H1 (cell line): Measurements from ENCODE around the gene CRADD. TPM values are rescaled to one million over a fixed set of nuclear protein-coding genes. Genes with fewer than 3 reads are reported as not detected.

Source experiments
- CTCF ChIA-PET: fragments of 300-600 bp; sonication (Branson Sonifier 250); formaldehyde crosslinking; loops from one replicate; lab custom pipeline; 2021; ENCODE audit not compliant: partially characterized antibody; lab: Charles Lee
- POLR2A ChIA-PET: fragments of 300-600 bp; sonication (Branson Sonifier 250); formaldehyde crosslinking; loops from one replicate; lab custom pipeline; 2021; ENCODE audit warnings: inconsistent platforms; ENCODE audit not compliant: partially characterized antibody; lab: Charles Lee
- DNase-seq, 2 experiments: peaks; one replicate each; pipeline versions ENCODE4 v3.0.0 to v3.0.0-alpha.2; 2010 to 2022; ENCODE audit warnings: low spot score in 2 of 2, low read depth in 1 of 2, mixed read lengths in 1 of 2
- FAIRE-seq: peaks from 2 replicates; lab custom pipeline; 2011; peaks lifted over from hg19 to GRCh38; lab: Jason Lieb, UNC
- H2AFZ ChIP-seq: 2 replicates; pipeline ENCODE4 v1.8.1; 2012; ENCODE audit warnings: low read length, inconsistent platforms
- H2AK5ac ChIP-seq: 2 replicates; pipeline ENCODE4 v1.6.1; 2013; ENCODE audit warnings: low read depth, low read length
- H2BK120ac ChIP-seq: replicated peaks from 2 replicates; pipeline ENCODE3; 2013; ENCODE audit warnings: low read depth, low read length, inconsistent platforms
- H2BK12ac ChIP-seq: 2 replicates; pipeline ENCODE4 v1.6.1; 2013; ENCODE audit warnings: low read depth, low read length
- H2BK15ac ChIP-seq: 2 replicates; pipeline ENCODE4 v1.6.1; 2013; ENCODE audit warnings: low read length
- H2BK20ac ChIP-seq: 2 replicates; pipeline ENCODE4 v1.6.1; 2013; ENCODE audit warnings: low read length
- H2BK5ac ChIP-seq: 2 replicates; pipeline ENCODE4 v1.6.1; 2013; ENCODE audit warnings: low read depth, low read length
- H3K14ac ChIP-seq: 2 replicates; pipeline ENCODE4 v1.6.1; 2013; ENCODE audit warnings: inconsistent platforms; ENCODE audit not compliant: insufficient read length
- H3K18ac ChIP-seq: 2 replicates; pipeline ENCODE4 v1.6.1; 2013; ENCODE audit warnings: low read length; ENCODE audit errors: extremely low read depth
- H3K23ac ChIP-seq: 2 replicates; pipeline ENCODE4 v1.6.1; 2013; ENCODE audit warnings: inconsistent platforms; ENCODE audit not compliant: insufficient read length
- H3K23me2 ChIP-seq: 2 replicates; pipeline ENCODE4 v1.6.1; 2013; ENCODE audit warnings: low read depth, low read length
- H3K27ac ChIP-seq: 2 replicates; pipeline ENCODE4 v1.6.1; 2011; ENCODE audit warnings: low read depth, low read length, inconsistent platforms
- H3K27me3 ChIP-seq, 4 experiments: replicated peaks in 1 of 4; 1 replicate in 1 of 4; 2 replicates in 3 of 4; pipeline versions ENCODE4 v1.6.1 to v1.8.1; 2011 to 2013; ENCODE audit warnings: low read length in 3 of 4, mild to moderate bottlenecking in 3 of 4, inconsistent platforms in 2 of 4, mixed read lengths in 2 of 4, moderate library complexity in 1 of 4; ENCODE audit not compliant: control insufficient read depth in 3 of 4, insufficient read depth in 3 of 4; ENCODE audit errors: extremely low read depth in 1 of 4
- H3K36me3 ChIP-seq, 4 experiments: 2 replicates each; pipeline versions ENCODE4 v1.6.1 to v1.8.1; 2011 to 2013; ENCODE audit warnings: mild to moderate bottlenecking in 4 of 4, low read length in 3 of 4, moderate library complexity in 2 of 4, control low read depth in 1 of 4, inconsistent platforms in 1 of 4; ENCODE audit not compliant: insufficient read depth in 4 of 4, control insufficient read depth in 2 of 4
- H3K4ac ChIP-seq: replicated peaks from 2 replicates; pipeline ENCODE3; 2013; ENCODE audit warnings: low read length, low read depth, mixed read lengths, inconsistent platforms; ENCODE audit not compliant: insufficient read length
- H3K4me1 ChIP-seq, 4 experiments: replicated peaks in 1 of 4; 1 replicate in 1 of 4; 2 replicates in 3 of 4; pipeline versions ENCODE4 v1.6.1 to v1.8.1; 2011 to 2013; ENCODE audit warnings: low read length in 3 of 4, inconsistent platforms in 2 of 4, mixed read lengths in 1 of 4; ENCODE audit not compliant: insufficient read depth in 4 of 4, control insufficient read depth in 3 of 4
- H3K4me2 ChIP-seq, 2 experiments: 2 replicates each; pipeline versions ENCODE4 v1.6.1 to v1.8.1; 2011 to 2013; ENCODE audit warnings: low read depth in 2 of 2, low read length in 2 of 2, control low read depth in 1 of 2, inconsistent platforms in 1 of 2, mild to moderate bottlenecking in 1 of 2; ENCODE audit not compliant: insufficient read depth in 1 of 2
- H3K4me3 ChIP-seq, 4 experiments: fragments of 200-600, 300-600 bp in 1 of 4; sonication (generic), shearing (Covaris generic), sonication (Bioruptor Twin) in 1 of 4; 2 replicates each; pipeline versions ENCODE4 v1.5.1 to v1.8.1; 2011 to 2016; ENCODE audit warnings: low read length in 4 of 4, low read depth in 3 of 4, control low read depth in 2 of 4, inconsistent platforms in 2 of 4, mild to moderate bottlenecking in 2 of 4, mixed read lengths in 1 of 4, moderate library complexity in 1 of 4; ENCODE audit not compliant: insufficient read depth in 2 of 4; ENCODE audit errors: extremely low read depth in 1 of 4
- H3K56ac ChIP-seq: replicated peaks from 2 replicates; pipeline ENCODE3; 2013; ENCODE audit warnings: low read depth, mild to moderate bottlenecking, mixed read lengths, low read length, inconsistent platforms; ENCODE audit not compliant: insufficient read length
- H3K79me1 ChIP-seq: 2 replicates; pipeline ENCODE4 v1.6.1; 2013; ENCODE audit warnings: low read depth, low read length, control low read depth
- H3K79me2 ChIP-seq, 2 experiments: 2 replicates each; pipeline versions ENCODE4 v1.6.1 to v1.8.1; 2012 to 2013; ENCODE audit warnings: low read length in 2 of 2, mild to moderate bottlenecking in 2 of 2, inconsistent platforms in 1 of 2; ENCODE audit not compliant: insufficient read depth in 2 of 2, control insufficient read depth in 1 of 2
- H3K9ac ChIP-seq, 4 experiments: replicated peaks in 1 of 4; 1 replicate in 1 of 4; 2 replicates in 3 of 4; pipeline versions ENCODE4 v1.6.1 to v1.8.1; 2011 to 2013; ENCODE audit warnings: low read depth in 3 of 4, low read length in 3 of 4, control low read depth in 2 of 4, mild to moderate bottlenecking in 2 of 4, moderate library complexity in 2 of 4, inconsistent platforms in 1 of 4; ENCODE audit errors: extremely low read depth in 1 of 4
- H3K9me3 ChIP-seq, 2 experiments: 2 replicates each; pipeline versions ENCODE4 v1.6.1 to v1.8.1; 2012 to 2013; ENCODE audit warnings: mild to moderate bottlenecking in 2 of 2, moderate library complexity in 2 of 2, control low read depth in 1 of 2, inconsistent platforms in 1 of 2, low read depth in 1 of 2, low read length in 1 of 2, mixed read lengths in 1 of 2; ENCODE audit not compliant: insufficient read depth in 2 of 2
- H4K20me1 ChIP-seq, 2 experiments: replicated peaks in 1 of 2; 2 replicates each; pipeline versions ENCODE3 to v1.8.1; 2011 to 2013; ENCODE audit warnings: inconsistent platforms in 2 of 2, low read length in 2 of 2, mild to moderate bottlenecking in 1 of 2; ENCODE audit not compliant: insufficient read depth in 2 of 2, control insufficient read depth in 1 of 2
- H4K5ac ChIP-seq: 2 replicates; pipeline ENCODE4 v1.6.1; 2013; ENCODE audit warnings: low read length, low read depth, mixed read lengths, inconsistent platforms; ENCODE audit not compliant: insufficient read length
- H4K8ac ChIP-seq: 2 replicates; pipeline ENCODE4 v1.8.0; 2013; ENCODE audit warnings: mild to moderate bottlenecking, moderate library complexity, low read length, inconsistent platforms; ENCODE audit not compliant: insufficient read depth; ENCODE audit errors: extremely low read depth
- H4K91ac ChIP-seq: replicated peaks from 2 replicates; pipeline ENCODE3; 2013; ENCODE audit warnings: low read length, mixed read lengths, inconsistent platforms; ENCODE audit not compliant: insufficient read length
- RAD21 ChIP-seq, 2 experiments: IDR thresholded peaks in 1 of 2; conservative IDR thresholded peaks in 1 of 2; 2 replicates each; pipeline ENCODE4 v1.6.1; 2011; ENCODE audit warnings: low read depth in 2 of 2, low read length in 2 of 2, improper control_type of control experiment in 1 of 2, inconsistent platforms in 1 of 2, mild to moderate bottlenecking in 1 of 2, moderate library complexity in 1 of 2
- WGBS, 2 experiments: shearing (Covaris generic) in 1 of 2; methylation state at CpG; one replicate each; pipeline versions ENCODE4 v1.1.6 to v1.1.7; 2013 to 2015; ENCODE audit warnings: low lambda C conversion rate in 2 of 2, mixed read lengths in 2 of 2, inconsistent platforms in 1 of 2, low coverage in 1 of 2, missing lambda C conversion rate in 1 of 2; ENCODE audit not compliant: insufficient replicate concordance in 2 of 2, insufficient coverage in 1 of 2, insufficient read length in 1 of 2; ENCODE audit errors: extremely low coverage in 1 of 2, missing lambda C conversion rate in 1 of 2; 5-methylcytosine and 5-hydroxymethylcytosine counted together
- polyA plus RNA-seq, 7 experiments: library from polyadenylated mRNA; depleted of rRNA in 3 of 7; stranded (reverse) in 5 of 7; unstranded in 2 of 7; fragments of >200 nt in 5 of 7; fragments of 200-250 nt in 2 of 7; gene quantifications; 1 replicate in 5 of 7; 2 replicates in 1 of 7; 4 replicates in 1 of 7; pipeline versions ENCODE4 v1.2.1 to v1.2.3, GENCODE V29; 2011 to 2013; ENCODE audit warnings: missing spikeins in 2 of 7, mixed read lengths in 2 of 7
- total RNA-seq: library from RNA; stranded (reverse); fragmentation: NEBNext Ultra II Directional; extraction: Animal tissue kit (Norgen Biotek cat#: 25700); gene quantifications from 2 replicates; pipeline ENCODE4 v1.2.1, GENCODE V29; 2021
- TF ChIP-seq, protein P1 (sequence below), 3 experiments: IDR thresholded peaks; 1 replicate in 2 of 3; 2 replicates in 1 of 3; pipeline versions ENCODE4 v1.5.1 to v1.6.1; 2011; ENCODE audit warnings: low read length in 3 of 3, mild to moderate bottlenecking in 3 of 3, inconsistent platforms in 2 of 3, low read depth in 1 of 3, moderate library complexity in 1 of 3; ENCODE audit not compliant: insufficient read depth in 1 of 3; ENCODE audit errors: control extremely low read depth in 1 of 3
- TF ChIP-seq, protein P2 (sequence below): IDR thresholded peaks from 2 replicates; pipeline ENCODE4 v1.6.1; 2011; ENCODE audit warnings: low read length, improper control_type of control experiment

The CRADD gene
- total and polyA plus RNA-seq, 2 of the 8 experiments (the other 6 are each of a cell fraction or from before 2014, with no cell fraction given): 8.1 to 15.4 TPM

DNA sequence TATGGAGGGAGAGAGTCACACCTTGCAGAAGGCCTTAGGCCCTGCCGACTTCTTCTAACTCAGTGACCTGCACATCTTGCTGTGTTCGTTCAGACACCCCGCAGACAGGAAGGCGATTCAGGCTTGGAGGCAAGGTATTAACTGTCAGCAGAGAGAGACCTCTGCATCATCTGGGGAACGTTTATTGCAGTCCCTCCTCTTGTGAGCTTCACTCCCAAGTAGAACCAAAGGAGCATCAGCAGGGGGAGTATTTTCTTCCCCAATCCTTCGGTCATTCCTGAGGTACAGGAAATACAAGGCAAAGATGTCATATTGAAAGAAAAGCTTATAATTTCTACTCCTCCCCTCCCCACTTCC lies 217.9 kb downstream of the CRADD start:
- Histone ChIP-seq H3K4me2 (no peak overlapping the region), H3K9ac (no peak overlapping the region), H3K56ac (no peak overlapping the region), H3K23me2 (no peaks in the 10 kb centered on the region), H4K8ac (no peak overlapping the region), H3K9me3 (no peaks in the 10 kb centered on the region), H3K4ac (no peak overlapping the region), H3K14ac (no peak overlapping the region), H2BK12ac (no peak overlapping the region), H3K27ac (no peak overlapping the region), H2BK5ac (no peak overlapping the region), H2BK120ac (no peak overlapping the region), H3K27me3 (no peaks in the 10 kb centered on the region), H4K5ac (no peak overlapping the region), H3K36me3 (no peaks in the 10 kb centered on the region), H3K79me1 (no peaks in the 10 kb centered on the region), H3K79me2 (no peaks in the 10 kb centered on the region), H2BK20ac (no peak overlapping the region), H4K91ac (no peak overlapping the region), H2BK15ac (no peak overlapping the region), H3K4me3 (no peak overlapping the region), H2AK5ac (no peak overlapping the region), H3K18ac (no peak overlapping the region), H4K20me1 (no peaks in the 10 kb centered on the region), H2AFZ (no peak overlapping the region), H3K4me1 (peaks cover 0 to 3% (median 1%) of the 10 kb centered on the region in 4 experiments; a peak in 2 of 7 replicates), H3K23ac (no peak overlapping the region)
- peak in 1 of 2 experiments; percentile 46 for DNase-seq
- CTCF ChIA-PET: interaction anchor here (0.5 to 6.2 kb wide), 8 partner anchors 16 to 228 kb away, joined by 3 to 42 read pairs (median 4); no protein-coding TSS in a partner anchor
- POLR2A ChIA-PET: no interaction called here
- 80% methylated on average over 6 of the region's 6 CpGs; no CpG with 5 or more reads in 1 of the 2 experiments for WGBS, 2 experiments
- TF ChIP-seq RAD21 (IDR thresholded peaks at IDR 0.05 in 1 of 2, conservative IDR thresholded peaks at IDR 0.05 in 1 of 2; ENCODE audit: low read depth in 2 of 2, low read length in 2 of 2): peak; percentile 19 to 27; a peak in 3 of 4 replicates
- TF ChIP-seq, protein P1, sequence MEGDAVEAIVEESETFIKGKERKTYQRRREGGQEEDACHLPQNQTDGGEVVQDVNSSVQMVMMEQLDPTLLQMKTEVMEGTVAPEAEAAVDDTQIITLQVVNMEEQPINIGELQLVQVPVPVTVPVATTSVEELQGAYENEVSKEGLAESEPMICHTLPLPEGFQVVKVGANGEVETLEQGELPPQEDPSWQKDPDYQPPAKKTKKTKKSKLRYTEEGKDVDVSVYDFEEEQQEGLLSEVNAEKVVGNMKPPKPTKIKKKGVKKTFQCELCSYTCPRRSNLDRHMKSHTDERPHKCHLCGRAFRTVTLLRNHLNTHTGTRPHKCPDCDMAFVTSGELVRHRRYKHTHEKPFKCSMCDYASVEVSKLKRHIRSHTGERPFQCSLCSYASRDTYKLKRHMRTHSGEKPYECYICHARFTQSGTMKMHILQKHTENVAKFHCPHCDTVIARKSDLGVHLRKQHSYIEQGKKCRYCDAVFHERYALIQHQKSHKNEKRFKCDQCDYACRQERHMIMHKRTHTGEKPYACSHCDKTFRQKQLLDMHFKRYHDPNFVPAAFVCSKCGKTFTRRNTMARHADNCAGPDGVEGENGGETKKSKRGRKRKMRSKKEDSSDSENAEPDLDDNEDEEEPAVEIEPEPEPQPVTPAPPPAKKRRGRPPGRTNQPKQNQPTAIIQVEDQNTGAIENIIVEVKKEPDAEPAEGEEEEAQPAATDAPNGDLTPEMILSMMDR (IDR thresholded peaks at IDR 0.05; ENCODE audit: control extremely low read depth in 1 of 3, insufficient read depth in 1 of 3, low read depth in 1 of 3, low read length in 3 of 3): peak in 1 of 3 experiments; percentile 20; a peak in 1 of 4 replicates
- TF ChIP-seq, protein P2, sequence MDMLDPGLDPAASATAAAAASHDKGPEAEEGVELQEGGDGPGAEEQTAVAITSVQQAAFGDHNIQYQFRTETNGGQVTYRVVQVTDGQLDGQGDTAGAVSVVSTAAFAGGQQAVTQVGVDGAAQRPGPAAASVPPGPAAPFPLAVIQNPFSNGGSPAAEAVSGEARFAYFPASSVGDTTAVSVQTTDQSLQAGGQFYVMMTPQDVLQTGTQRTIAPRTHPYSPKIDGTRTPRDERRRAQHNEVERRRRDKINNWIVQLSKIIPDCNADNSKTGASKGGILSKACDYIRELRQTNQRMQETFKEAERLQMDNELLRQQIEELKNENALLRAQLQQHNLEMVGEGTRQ: no peak
- no peak for FAIRE-seq
